ENCODE measurements around the gene ELL2. TPM values are rescaled to one million over a fixed set of nuclear protein-coding genes. Genes with fewer than 3 reads are reported as not detected.
"Not testable (repeated sequence)": the region's sequence is repeated elsewhere in the genome, so short reads cannot be mapped to it uniquely, and the experiment has no call there.

ELL2 gene
- total and polyA plus RNA-seq, 12 donors = 10.5 to 68.2 (median 27.2) TPM

GRCh38 chr5:95930141-95930930 lies 31.3 kb downstream of the ELL2 start:
- Histone ChIP-seq H3K36me3 (peaks cover 0 to 11% (median 0%) of the 10 kb centered on the region in 9 donors), H3K27me3 (no peaks in the 10 kb centered on the region), H3K9me3 (no peaks in the 10 kb centered on the region), H3K27ac (no peak overlapping the region), H3K4me3 (no peak overlapping the region), H3K4me1 (peaks cover 0 to 49% (median 4%) of the 10 kb centered on the region in 9 donors)
- intact Hi-C loops (cut with DNase I) = no loop called here
- 82 to 85% methylated on average over 4 of the region's 4 CpGs for WGBS, 2 donors
- DNase-seq = no peak
- ATAC-seq = peak in 1 of 8 donors; percentile 35
- no peak for TF ChIP-seq CTCF (IDR thresholded peaks at IDR 0.05)

DNA sequence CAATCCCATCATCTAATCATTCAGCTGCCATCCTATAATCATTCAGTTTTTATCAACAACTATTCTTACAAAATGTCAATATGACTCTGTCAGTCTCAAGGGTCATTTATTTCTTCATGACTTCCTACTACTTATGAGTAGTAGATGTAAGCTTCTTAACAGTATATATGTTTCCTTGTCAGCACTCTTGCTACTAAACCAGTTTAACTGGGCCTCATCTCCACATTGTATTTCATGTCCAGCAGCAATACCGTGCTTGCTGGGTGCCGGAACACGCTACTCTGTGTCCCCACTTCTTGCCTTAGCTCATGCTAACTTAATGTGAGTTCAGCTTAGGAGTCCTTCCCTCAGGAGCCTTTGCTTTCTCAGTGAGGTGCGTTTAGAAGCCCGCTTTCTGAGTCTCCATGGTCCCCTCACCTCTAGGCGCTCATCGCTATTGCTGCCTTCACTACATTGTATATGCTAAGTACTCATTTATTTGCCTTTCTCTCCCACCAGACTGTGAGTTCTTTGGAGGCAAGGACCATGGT lies 32.9 kb downstream of the ELL2 start:
- 96% methylated on average over 7 of the region's 7 CpGs for WGBS, 2 donors
- intact Hi-C loops (cut with DNase I) = no loop called here

GRCh38 chr5:95927927-95928723 lies 33.5 kb downstream of the ELL2 start:
- 75 to 80% methylated on average over 6 of the region's 6 CpGs for WGBS, 2 donors
- Histone ChIP-seq H3K27me3 (no peaks in the 10 kb centered on the region), H3K27ac (peak overlapping the region in 1 of 10 donors; percentile 15), H3K36me3 (peaks cover 0 to 6% (median 0%) of the 10 kb centered on the region in 9 donors), H3K4me1 (peaks cover 0 to 61% (median 13%) of the 10 kb centered on the region in 9 donors), H3K9me3 (no peaks in the 10 kb centered on the region), H3K4me3 (no peak overlapping the region)
- ATAC-seq (no peak), DNase-seq (no peak)
- intact Hi-C loops (cut with DNase I) = no loop called here
- no peak for TF ChIP-seq CTCF (IDR thresholded peaks at IDR 0.05)

More for the DNA sequence above, 32.9 kb downstream of the ELL2 start:
- Histone ChIP-seq H3K27me3 (no peaks in the 10 kb centered on the region), H3K4me3 (no peak overlapping the region), H3K36me3 (peaks cover 0 to 6% (median 0%) of the 10 kb centered on the region in 9 donors), H3K4me1 (peaks cover 0 to 55% (median 11%) of the 10 kb centered on the region in 9 donors), H3K9me3 (no peaks in the 10 kb centered on the region), H3K27ac (no peak overlapping the region)
- TF ChIP-seq CTCF (IDR thresholded peaks at IDR 0.05) = no peak
- no peak for DNase-seq
- ATAC-seq = peak in 2 of 8 donors; percentile 11 to 24

- H3K9me3 ChIP-seq; ATAC-seq; H3K27ac ChIP-seq; DNase-seq; H3K36me3 ChIP-seq; H3K27me3 ChIP-seq; H3K4me3 ChIP-seq; intact Hi-C loops (cut with DNase I): not testable (repeated sequence)
- peaks cover 0 to 66% (median 15%) of the 10 kb centered on the region in 9 donors for H3K4me1 ChIP-seq
- WGBS, 2 donors = 86 to 93% methylated on average over 11 to 12 of the region's 13 CpGs
Measured at GRCh38 chr5:95927300-95927699, 34.4 kb downstream of the ELL2 start.

Measured in heart right ventricle (tissue), 16 donors.